CD14-positive monocyte (primary cell): ENCODE measurements around the gene ADAM8. TPM values are rescaled to one million over a fixed set of nuclear protein-coding genes. Genes with fewer than 3 reads are reported as not detected.

Experiments used
- DNase-seq, 3 donors: peaks; one replicate each; pipeline ENCODE4 v3.0.0-alpha.2; 2011 to 2022
- H2AFZ ChIP-seq: 2 replicates; pipeline ENCODE4 v1.6.0; 2012; ENCODE audit warnings: mild to moderate bottlenecking, low read depth, low read length, inconsistent platforms; ENCODE audit not compliant: insufficient read depth, poor library complexity, severe bottlenecking
- H3K27ac ChIP-seq, 2 donors: 1 replicate in 1 of 2; 2 replicates in 1 of 2; pipeline ENCODE4 v1.5.1; 2012 to 2013; ENCODE audit warnings: low read length in 2 of 2, control low read depth in 1 of 2, inconsistent platforms in 1 of 2, low read depth in 1 of 2, mild to moderate bottlenecking in 1 of 2
- H3K27me3 ChIP-seq, 2 donors: one replicate each; pipeline versions ENCODE4 v1.6.0 to v1.6.1; 2011 to 2013; ENCODE audit warnings: low read length in 2 of 2; ENCODE audit not compliant: control insufficient read depth in 2 of 2, insufficient read depth in 2 of 2
- H3K36me3 ChIP-seq, 2 donors: replicated peaks in 1 of 2; 1 replicate in 1 of 2; 2 replicates in 1 of 2; pipeline versions ENCODE4 v1.5.1 to v1.6.1; 2012 to 2013; ENCODE audit warnings: low read length in 2 of 2, control low read depth in 1 of 2, inconsistent platforms in 1 of 2, mild to moderate bottlenecking in 1 of 2; ENCODE audit not compliant: insufficient read depth in 2 of 2, control insufficient read depth in 1 of 2
- H3K4me1 ChIP-seq, 2 donors: 1 replicate in 1 of 2; 2 replicates in 1 of 2; pipeline versions ENCODE4 v1.5.1 to v1.6.1; 2012 to 2013; ENCODE audit warnings: low read length in 2 of 2, control low read depth in 1 of 2, inconsistent platforms in 1 of 2, mild to moderate bottlenecking in 1 of 2, moderate library complexity in 1 of 2; ENCODE audit not compliant: insufficient read depth in 2 of 2, control insufficient read depth in 1 of 2
- H3K4me2 ChIP-seq: replicated peaks from 2 replicates; pipeline ENCODE3; 2012; ENCODE audit warnings: low read length, moderate library complexity, mild to moderate bottlenecking; ENCODE audit not compliant: poor library complexity, severe bottlenecking; ENCODE audit errors: extremely low read depth
- H3K4me3 ChIP-seq, 3 experiments: fragments of 200-600 bp in 1 of 3; sonication (generic) in 1 of 3; replicated peaks in 1 of 3; 1 replicate in 2 of 3; 2 replicates in 1 of 3; pipeline ENCODE4 v1.5.1; 2011 to 2013; ENCODE audit warnings: low read length in 3 of 3, mild to moderate bottlenecking in 3 of 3, control low read depth in 2 of 3, low read depth in 2 of 3, inconsistent platforms in 1 of 3, moderate library complexity in 1 of 3
- H3K79me2 ChIP-seq: 2 replicates; pipeline ENCODE4 v1.6.0; 2012; ENCODE audit warnings: mild to moderate bottlenecking, control low read depth, inconsistent platforms, low read length, moderate library complexity; ENCODE audit not compliant: insufficient read depth
- H3K9ac ChIP-seq: 2 replicates; pipeline ENCODE4 v1.6.0; 2017; ENCODE audit warnings: low read length, mild to moderate bottlenecking; ENCODE audit not compliant: insufficient read depth, poor library complexity, severe bottlenecking
- H3K9me3 ChIP-seq, 2 donors: replicated peaks in 1 of 2; 1 replicate in 1 of 2; 2 replicates in 1 of 2; pipeline versions ENCODE4 v1.5.1 to v1.6.1; 2012 to 2013; ENCODE audit warnings: low read length in 2 of 2, control low read depth in 1 of 2; ENCODE audit not compliant: control insufficient read depth in 1 of 2, insufficient read depth in 1 of 2
- H4K20me1 ChIP-seq: 2 replicates; pipeline ENCODE4 v1.6.0; 2012; ENCODE audit warnings: mild to moderate bottlenecking, low read length, control low read depth, moderate library complexity; ENCODE audit not compliant: insufficient read depth
- H3K27ac Mint-ChIP-seq, 7 donors: one replicate each; pipeline ENCODE4 v1.8.0; 2020; ENCODE audit warnings: mild to moderate bottlenecking in 7 of 7, mixed read lengths in 7 of 7, moderate library complexity in 6 of 7, inconsistent platforms in 2 of 7
- H3K27me3 Mint-ChIP-seq, 3 donors: one replicate each; pipeline ENCODE4 v1.8.0; 2021 to 2022; ENCODE audit warnings: low read depth in 3 of 3, mild to moderate bottlenecking in 3 of 3, mixed read lengths in 3 of 3, moderate library complexity in 3 of 3, inconsistent platforms in 1 of 3
- H3K36me3 Mint-ChIP-seq, 2 donors: one replicate each; pipeline ENCODE4 v1.8.0; 2020; ENCODE audit warnings: mixed read lengths in 2 of 2, inconsistent platforms in 1 of 2, mild to moderate bottlenecking in 1 of 2
- H3K4me1 Mint-ChIP-seq: one replicate; pipeline ENCODE4 v1.8.0; 2020; ENCODE audit warnings: mild to moderate bottlenecking, mixed read lengths
- H3K4me3 Mint-ChIP-seq, 2 donors: one replicate each; pipeline ENCODE4 v1.8.0; 2020; ENCODE audit warnings: mild to moderate bottlenecking in 2 of 2, mixed read lengths in 2 of 2, moderate library complexity in 1 of 2
- H3K9me3 Mint-ChIP-seq, 7 donors: one replicate each; pipeline ENCODE4 v1.8.0; 2020 to 2022; ENCODE audit warnings: mixed read lengths in 7 of 7, mild to moderate bottlenecking in 6 of 7, moderate library complexity in 6 of 7, inconsistent platforms in 2 of 7
- CTCF ChIP-seq: fragments of 200-600 bp; IDR thresholded peaks from one replicate; pipeline ENCODE4 v1.8.0; 2022; ENCODE audit warnings: antibody characterized with exemption, mild to moderate bottlenecking
- WGBS: methylation state at CpG from one replicate; pipeline ENCODE4 v1.1.5; 2013; ENCODE audit warnings: missing lambda C conversion rate; ENCODE audit not compliant: insufficient coverage; 5-methylcytosine and 5-hydroxymethylcytosine counted together
- intact Hi-C, 2 donors: fragments of 100-400 bp; cut with micrococcal nuclease; formaldehyde crosslinking; loops; one replicate each; pipeline versions ENCODE4 v1.15.0 to v1.15.1; 2023
- polyA plus RNA-seq, 3 donors: library from polyadenylated mRNA; depleted of rRNA in 1 of 3; unstranded in 2 of 3; stranded (reverse) in 1 of 3; fragments of 300-500 nt in 2 of 3; fragments of >200 nt in 1 of 3; fragmentation: Illumina TruSeq in 2 of 3; gene quantifications; 1 replicate in 2 of 3; 2 replicates in 1 of 3; pipeline ENCODE4 v1.2.3, GENCODE V29; 2012 to 2021

Gene ADAM8
- polyA plus RNA-seq, 3 donors: 32.7 to 228 (median 72.8) TPM

- Histone ChIP-seq H3K27me3 (peaks cover 3 to 50% of the 10 kb centered on the region in 2 donors), H3K9me3 (no peaks in the 10 kb centered on the region), H3K27ac (no peak overlapping the region), H3K4me1 (peaks cover 58 to 61% of the 10 kb centered on the region in 2 donors), H3K79me2 (no peaks in the 10 kb centered on the region), H2AFZ (no peak overlapping the region), H4K20me1 (peaks cover 6% of the 10 kb centered on the region), H3K4me3 (no peak overlapping the region), H3K9ac (no peak overlapping the region), H3K36me3 (no peaks in the 10 kb centered on the region), H3K4me2 (no peak overlapping the region)
- Mint-ChIP-seq H3K4me3 (peak overlapping the region in 1 of 2 donors; percentile 39), H3K4me1 (peaks cover 28% of the 10 kb centered on the region), H3K36me3 (peaks cover 9 to 13% of the 10 kb centered on the region in 2 donors), H3K27me3 (peaks cover 31 to 75% (median 54%) of the 10 kb centered on the region in 3 donors), H3K27ac (no peak overlapping the region), H3K9me3 (peaks cover 0 to 4% (median 2%) of the 10 kb centered on the region in 7 donors)
- intact Hi-C loops: loop anchor here in 1 of 2 donors (10.0 kb wide), 2 partner anchors 95 to 225 kb away; no protein-coding TSS in a partner anchor
- WGBS: 32% methylated on average over 12 of the region's 15 CpGs
- no peak for DNase-seq
- TF ChIP-seq CTCF: no peak
These were observed 36.7 kb downstream of the ADAM8 start for GRCh38 chr10:133239990-133240389.

- peak overlapping the region in 1 of 2 donors; percentile 82 for H3K4me3 Mint-ChIP-seq
- Histone ChIP-seq H4K20me1 (peaks cover 6% of the 10 kb centered on the region), H3K36me3 (no peaks in the 10 kb centered on the region), H3K9ac (no peak overlapping the region), H3K27ac (no peak overlapping the region), H3K79me2 (no peaks in the 10 kb centered on the region), H3K4me2 (peak overlapping the region; percentile 74), H3K4me1 (peaks cover 64 to 71% of the 10 kb centered on the region in 2 donors), H2AFZ (no peak overlapping the region), H3K27me3 (peaks cover 3 to 53% of the 10 kb centered on the region in 2 donors), H3K4me3 (peak overlapping the region in 1 of 3 experiments; percentile 76), H3K9me3 (no peaks in the 10 kb centered on the region)
- no peak for TF ChIP-seq CTCF
- WGBS: 95% methylated on average over 13 of the region's 15 CpGs
- H3K36me3 Mint-ChIP-seq: peaks cover 9 to 13% of the 10 kb centered on the region in 2 donors
- H3K9me3 Mint-ChIP-seq: peaks cover 0 to 4% (median 3%) of the 10 kb centered on the region in 7 donors
- H3K27me3 Mint-ChIP-seq: peaks cover 35 to 75% (median 54%) of the 10 kb centered on the region in 3 donors
- intact Hi-C loops: loop anchor here in 1 of 2 donors (10.0 kb wide), 1 partner anchor 94 kb away; no protein-coding TSS in a partner anchor
- no peak for DNase-seq
- H3K4me1 Mint-ChIP-seq: peaks cover 32% of the 10 kb centered on the region
- peak overlapping the region in 1 of 7 donors; percentile 5 for H3K27ac Mint-ChIP-seq
These were observed 38.2 kb downstream of the ADAM8 start for GRCh38 chr10:133238466-133238804.
